HEK293T (cell line): ENCODE results near the gene ZNF532.
"Not testable (repeated sequence)": the region's sequence is repeated elsewhere in the genome, so short reads cannot be mapped to it uniquely, and the experiment has no call there.

Experiments
- CTCF ChIA-PET: fragments of 350-600 bp; formaldehyde crosslinking; extraction: SDS; loops from one replicate; lab custom pipeline; 2021; ENCODE audit warnings: antibody characterized with exemption, inconsistent platforms; lab: Yijun Ruan, JAX
- POLR2A ChIA-PET: fragments of 350-600 bp; formaldehyde crosslinking; extraction: SDS; loops from one replicate; lab custom pipeline; 2020; ENCODE audit warnings: antibody characterized with exemption, inconsistent platforms; lab: Yijun Ruan, JAX
- DNase-seq: peaks from one replicate; pipeline ENCODE4 v3.0.0; 2012; ENCODE audit warnings: mixed read lengths; ENCODE audit errors: extremely low spot score
- ARNT ChIP-seq: fragments of 450-650 bp; IDR thresholded peaks from 2 replicates; pipeline ENCODE4 v1.6.1; 2017; ENCODE audit warnings: mild to moderate bottlenecking
- BHLHE40 ChIP-seq: fragments of 450-650 bp; IDR thresholded peaks from 2 replicates; pipeline ENCODE4 v1.6.1; 2016; ENCODE audit warnings: mild to moderate bottlenecking, moderate library complexity, borderline replicate concordance
- CTBP1 ChIP-seq: fragments of 450-650 bp; IDR thresholded peaks from 2 replicates; pipeline ENCODE4 v1.6.1; 2016; ENCODE audit warnings: borderline replicate concordance
- ELF4 ChIP-seq: fragments of 450-650 bp; IDR thresholded peaks from 2 replicates; pipeline ENCODE4 v1.6.1; 2017; ENCODE audit warnings: antibody characterized with exemption
- FOXA1 ChIP-seq: fragments of 450-650 bp; IDR thresholded peaks from 2 replicates; pipeline ENCODE4 v1.6.1; 2016; ENCODE audit warnings: mild to moderate bottlenecking
- FOXK2 ChIP-seq: fragments of 450-650 bp; IDR thresholded peaks from 2 replicates; pipeline ENCODE4 v1.6.1; 2016; ENCODE audit warnings: mild to moderate bottlenecking
- FOXM1 ChIP-seq: fragments of 450-650 bp; IDR thresholded peaks from 2 replicates; pipeline ENCODE4 v1.6.1; 2017; ENCODE audit warnings: mild to moderate bottlenecking, borderline replicate concordance
- HDGF ChIP-seq: fragments of 450-650 bp; IDR thresholded peaks from 2 replicates; pipeline ENCODE4 v1.6.1; 2017; ENCODE audit warnings: antibody characterized with exemption, borderline replicate concordance
- L3MBTL2 ChIP-seq: fragments of 450-650 bp; conservative IDR thresholded peaks from 2 replicates; pipeline ENCODE4 v1.6.1; 2016; ENCODE audit warnings: mild to moderate bottlenecking
- LEF1 ChIP-seq: fragments of 450-650 bp; IDR thresholded peaks from 2 replicates; pipeline ENCODE4 v1.6.1; 2017; ENCODE audit warnings: mild to moderate bottlenecking, borderline replicate concordance
- NFRKB ChIP-seq: fragments of 450-650 bp; IDR thresholded peaks from 2 replicates; pipeline ENCODE4 v1.6.1; 2016; ENCODE audit warnings: mild to moderate bottlenecking, moderate library complexity
- SP1 ChIP-seq: fragments of 450-650 bp; IDR thresholded peaks from 2 replicates; pipeline ENCODE4 v1.6.1; 2017
- SUZ12 ChIP-seq: fragments of 450-650 bp; IDR thresholded peaks from 2 replicates; pipeline ENCODE4 v1.6.1; 2016; ENCODE audit warnings: mild to moderate bottlenecking
- TARDBP ChIP-seq: fragments of 450-650 bp; IDR thresholded peaks from 2 replicates; pipeline ENCODE4 v1.6.1; 2016
- ZNF384 ChIP-seq: fragments of 450-650 bp; IDR thresholded peaks from 2 replicates; pipeline ENCODE4 v1.6.1; 2016
- TF ChIP-seq, protein P1 (sequence below): fragments of 450-650 bp; IDR thresholded peaks from 2 replicates; pipeline ENCODE4 v1.6.1; 2016

ZNF532 gene, protein sequence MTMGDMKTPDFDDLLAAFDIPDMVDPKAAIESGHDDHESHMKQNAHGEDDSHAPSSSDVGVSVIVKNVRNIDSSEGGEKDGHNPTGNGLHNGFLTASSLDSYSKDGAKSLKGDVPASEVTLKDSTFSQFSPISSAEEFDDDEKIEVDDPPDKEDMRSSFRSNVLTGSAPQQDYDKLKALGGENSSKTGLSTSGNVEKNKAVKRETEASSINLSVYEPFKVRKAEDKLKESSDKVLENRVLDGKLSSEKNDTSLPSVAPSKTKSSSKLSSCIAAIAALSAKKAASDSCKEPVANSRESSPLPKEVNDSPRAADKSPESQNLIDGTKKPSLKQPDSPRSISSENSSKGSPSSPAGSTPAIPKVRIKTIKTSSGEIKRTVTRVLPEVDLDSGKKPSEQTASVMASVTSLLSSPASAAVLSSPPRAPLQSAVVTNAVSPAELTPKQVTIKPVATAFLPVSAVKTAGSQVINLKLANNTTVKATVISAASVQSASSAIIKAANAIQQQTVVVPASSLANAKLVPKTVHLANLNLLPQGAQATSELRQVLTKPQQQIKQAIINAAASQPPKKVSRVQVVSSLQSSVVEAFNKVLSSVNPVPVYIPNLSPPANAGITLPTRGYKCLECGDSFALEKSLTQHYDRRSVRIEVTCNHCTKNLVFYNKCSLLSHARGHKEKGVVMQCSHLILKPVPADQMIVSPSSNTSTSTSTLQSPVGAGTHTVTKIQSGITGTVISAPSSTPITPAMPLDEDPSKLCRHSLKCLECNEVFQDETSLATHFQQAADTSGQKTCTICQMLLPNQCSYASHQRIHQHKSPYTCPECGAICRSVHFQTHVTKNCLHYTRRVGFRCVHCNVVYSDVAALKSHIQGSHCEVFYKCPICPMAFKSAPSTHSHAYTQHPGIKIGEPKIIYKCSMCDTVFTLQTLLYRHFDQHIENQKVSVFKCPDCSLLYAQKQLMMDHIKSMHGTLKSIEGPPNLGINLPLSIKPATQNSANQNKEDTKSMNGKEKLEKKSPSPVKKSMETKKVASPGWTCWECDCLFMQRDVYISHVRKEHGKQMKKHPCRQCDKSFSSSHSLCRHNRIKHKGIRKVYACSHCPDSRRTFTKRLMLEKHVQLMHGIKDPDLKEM (N-terminal part only)

DNA sequence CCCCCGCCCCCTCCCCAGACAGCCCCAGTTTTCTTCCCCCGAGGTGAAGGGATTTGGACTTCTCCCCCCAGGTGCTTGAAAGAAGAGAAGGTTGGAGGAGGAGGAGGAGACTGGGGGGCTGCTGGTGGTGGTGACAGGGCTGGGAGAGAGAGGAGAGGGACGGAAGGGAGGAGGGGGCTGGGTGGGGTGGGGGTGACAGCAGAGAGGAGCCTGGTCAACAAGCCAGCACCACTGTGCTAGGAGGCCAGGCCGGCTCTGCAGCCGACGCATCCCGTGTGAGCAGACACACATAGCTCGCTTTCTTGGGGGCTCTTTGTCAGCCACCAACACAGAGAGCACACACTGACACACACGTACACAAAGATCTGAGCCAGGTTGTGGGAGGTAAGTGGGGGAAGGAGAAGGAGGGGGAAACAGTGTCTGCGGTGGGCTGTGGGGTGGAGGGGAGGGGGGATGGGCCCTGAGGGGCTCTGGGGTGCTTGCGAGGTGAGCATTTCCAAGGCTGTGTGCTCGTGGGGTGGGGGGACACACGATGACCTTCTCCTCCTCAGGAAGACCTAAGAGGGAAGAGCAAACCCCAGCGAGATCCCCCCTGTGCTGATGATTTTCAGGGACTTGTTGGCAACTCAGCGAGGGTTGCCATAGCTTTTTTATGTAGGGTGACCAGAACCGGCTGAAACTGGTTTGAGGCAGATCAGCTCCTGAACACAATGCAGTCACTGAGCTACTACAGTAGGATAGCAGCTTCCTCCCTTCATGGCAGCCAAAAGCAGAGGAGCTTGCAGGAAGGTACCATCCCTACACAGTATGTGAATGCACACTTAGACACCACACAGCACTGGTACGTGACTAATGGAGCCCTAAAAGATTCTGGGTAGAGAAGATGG, at the start of gene ZNF532:
Gene ZNF532, plus strand, starts transcription at position 732 of the 887 bp plus-strand sequence. CDS start 53,411 bp downstream, outside the sequence.
- CTCF ChIA-PET = no interaction called here
- TF ChIP-seq CTBP1 = no peak
- TF ChIP-seq FOXA1 = no peak
- TF ChIP-seq FOXM1 = no peak
- TF ChIP-seq SUZ12 = no peak
- no peak for TF ChIP-seq SP1
- no peak for TF ChIP-seq FOXK2
- no peak for TF ChIP-seq LEF1
- no peak for TF ChIP-seq ARNT
- TF ChIP-seq ELF4 = no peak
- no peak for TF ChIP-seq NFRKB
- TF ChIP-seq TARDBP = no peak
- no peak for TF ChIP-seq HDGF
- TF ChIP-seq L3MBTL2 = no peak
- no peak for TF ChIP-seq ZNF384
- TF ChIP-seq, protein P1, sequence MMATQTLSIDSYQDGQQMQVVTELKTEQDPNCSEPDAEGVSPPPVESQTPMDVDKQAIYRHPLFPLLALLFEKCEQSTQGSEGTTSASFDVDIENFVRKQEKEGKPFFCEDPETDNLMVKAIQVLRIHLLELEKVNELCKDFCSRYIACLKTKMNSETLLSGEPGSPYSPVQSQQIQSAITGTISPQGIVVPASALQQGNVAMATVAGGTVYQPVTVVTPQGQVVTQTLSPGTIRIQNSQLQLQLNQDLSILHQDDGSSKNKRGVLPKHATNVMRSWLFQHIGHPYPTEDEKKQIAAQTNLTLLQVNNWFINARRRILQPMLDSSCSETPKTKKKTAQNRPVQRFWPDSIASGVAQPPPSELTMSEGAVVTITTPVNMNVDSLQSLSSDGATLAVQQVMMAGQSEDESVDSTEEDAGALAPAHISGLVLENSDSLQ = no peak
- no peak for TF ChIP-seq BHLHE40
- POLR2A ChIA-PET = no interaction called here
- no peak for DNase-seq

DNA sequence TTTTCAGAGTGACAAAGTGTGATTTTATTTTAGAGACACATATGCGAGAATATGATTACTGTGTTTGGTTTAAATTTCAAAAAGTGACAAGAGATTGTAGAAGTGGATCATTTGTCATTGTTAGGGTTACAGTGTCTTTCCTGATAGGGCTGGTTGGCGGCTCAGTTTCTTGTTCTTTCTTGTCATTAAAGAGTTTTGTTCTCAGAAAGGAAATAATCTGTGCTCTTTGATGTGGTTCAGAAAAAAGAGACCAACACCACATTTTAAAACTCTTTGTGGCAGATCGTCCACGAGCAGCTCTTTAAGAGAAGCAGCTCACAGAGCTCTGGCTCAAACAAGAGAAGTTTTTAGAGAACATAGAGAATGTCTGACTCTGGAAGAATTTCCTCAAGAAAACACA, 45.6 kb upstream of the ZNF532 start:
- ChIA-PET POLR2A (no interaction called here), CTCF (no interaction called here)
- TF ChIP-seq NFRKB = no peak
- no peak for TF ChIP-seq SP1
- no peak for TF ChIP-seq ELF4
- no peak for DNase-seq

DNA sequence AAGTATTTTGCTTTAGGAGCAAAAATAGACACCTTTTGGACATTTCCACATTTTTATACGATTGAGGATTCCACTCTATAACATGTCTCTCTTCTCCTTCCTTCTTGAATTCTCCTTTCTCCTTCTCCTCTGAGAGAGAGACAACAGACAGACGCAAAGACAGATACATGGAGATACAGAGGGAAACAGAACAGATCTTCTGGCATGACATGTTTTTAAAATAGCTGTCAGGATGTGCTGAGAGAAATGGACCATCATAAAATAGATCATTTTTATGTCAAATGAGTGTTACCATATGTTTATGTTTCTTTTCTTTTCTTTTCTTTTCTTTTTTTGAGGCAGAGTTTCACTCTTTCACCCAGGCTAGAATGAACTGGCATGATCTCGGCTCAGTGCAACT, 44.4 kb upstream of the ZNF532 start:
- no peak for DNase-seq
- ChIA-PET CTCF (no interaction called here), POLR2A (no interaction called here)
- TF ChIP-seq FOXK2 = no peak
- TF ChIP-seq SUZ12 = no peak
- no peak for TF ChIP-seq FOXA1
- TF ChIP-seq TARDBP = no peak
- no peak for TF ChIP-seq ZNF384
- no peak for TF ChIP-seq SP1
- TF ChIP-seq NFRKB = no peak
- no peak for TF ChIP-seq ARNT
- TF ChIP-seq HDGF = no peak
- no peak for TF ChIP-seq ELF4
- TF ChIP-seq BHLHE40 = no peak
- TF ChIP-seq L3MBTL2 = no peak
- TF ChIP-seq LEF1 = no peak
- TF ChIP-seq CTBP1 = no peak
- TF ChIP-seq, protein P1 = no peak
- TF ChIP-seq FOXM1 = no peak

DNA sequence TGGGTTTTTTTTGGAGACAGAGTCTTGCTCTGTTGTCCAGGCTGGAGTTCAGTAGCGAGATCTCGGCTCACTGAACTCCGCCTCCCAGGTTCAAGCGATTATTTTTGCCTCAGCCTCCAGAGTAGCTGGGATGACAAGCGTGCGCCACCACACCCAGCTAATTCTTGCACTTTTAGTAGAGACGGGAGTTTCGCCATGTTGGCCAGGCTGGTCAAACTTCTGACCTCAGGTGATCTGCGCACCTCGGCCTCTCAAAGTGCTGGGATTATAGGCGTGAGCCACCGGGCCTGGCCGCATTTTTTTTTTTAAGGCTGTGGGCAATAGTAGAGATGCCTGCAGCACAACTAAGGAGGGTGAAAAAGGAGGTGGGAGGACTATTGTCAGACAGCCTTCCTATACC, 41.7 kb upstream of the ZNF532 start:
- DNase-seq = no peak
- POLR2A ChIA-PET = no interaction called here
- TF ChIP-seq BHLHE40 (no peak), CTBP1 (no peak), L3MBTL2 (no peak), SP1 (no peak), SUZ12 (no peak), ELF4 (no peak), FOXK2 (no peak), ARNT (no peak), ZNF384 (no peak), TARDBP (no peak), FOXA1 (no peak), HDGF (no peak), NFRKB (no peak), FOXM1 (no peak)
- TF ChIP-seq, protein P1 = no peak
- CTCF ChIA-PET = no interaction called here

DNA sequence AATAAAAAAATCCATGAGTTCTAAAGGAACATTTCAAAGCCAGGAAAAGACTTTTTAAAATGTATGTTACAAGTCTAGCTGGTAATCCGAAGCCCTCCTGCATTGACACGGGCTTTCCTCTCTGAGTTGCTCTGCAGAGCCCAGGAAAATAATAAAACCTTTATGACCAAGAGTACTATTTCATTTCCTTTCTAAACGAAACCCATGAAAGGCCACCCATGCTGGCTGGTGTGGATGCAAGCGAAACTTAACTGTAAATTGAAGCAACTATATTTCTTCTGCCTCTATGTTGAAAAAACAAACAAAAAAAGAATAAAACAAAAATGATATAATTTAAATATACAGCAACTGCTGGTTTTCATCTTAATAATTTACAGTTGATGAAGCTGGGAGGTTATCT, 41.3 kb upstream of the ZNF532 start:
- no peak for DNase-seq
- TF ChIP-seq LEF1 = no peak
- no peak for TF ChIP-seq CTBP1
- no peak for TF ChIP-seq SP1
- TF ChIP-seq, protein P1 = no peak
- TF ChIP-seq ELF4 = no peak
- ChIA-PET CTCF (no interaction called here), POLR2A (no interaction called here)

DNA sequence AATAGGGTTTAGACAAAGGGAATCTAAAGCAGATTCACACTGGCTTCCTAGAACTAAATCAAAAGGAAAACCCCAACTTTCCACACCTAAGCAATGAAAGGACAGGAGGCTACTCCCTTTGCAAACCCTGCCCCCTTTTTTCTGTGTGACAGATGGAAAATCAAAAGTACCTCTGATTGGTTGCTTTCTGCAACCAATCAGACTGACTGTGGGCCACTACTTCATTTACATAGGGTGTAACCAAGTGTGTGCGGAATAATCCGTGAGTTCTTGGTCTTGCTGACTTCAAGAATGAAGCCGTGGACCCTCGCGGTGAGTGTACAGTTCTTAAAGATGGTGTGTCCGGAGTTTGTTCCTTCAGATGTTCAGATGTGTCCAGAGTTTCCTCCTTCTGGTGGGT, 37.8 kb upstream of the ZNF532 start:
- CTCF ChIA-PET, POLR2A ChIA-PET, DNase-seq: not testable (repeated sequence)
